Peyer's patch (tissue), 4 donors: ENCODE data around the gene DYNC2LI1.

Experiments
- CTCF ChIP-seq, 6 experiments: fragments of 450-650 bp in 4 of 6; fragments of 200-600 bp in 2 of 6; sonication (generic) in 1 of 6; IDR thresholded peaks; one replicate each; pipeline ENCODE4 v1.5.1; 2017 to 2019; ENCODE audit warnings: antibody characterized with exemption in 6 of 6, mild to moderate bottlenecking in 3 of 6, moderate library complexity in 1 of 6
- POLR2A ChIP-seq, 2 donors: fragments of 450-650 bp; IDR thresholded peaks; one replicate each; pipeline ENCODE4 v1.5.1; 2017; ENCODE audit warnings: antibody characterized with exemption in 2 of 2, mild to moderate bottlenecking in 2 of 2, moderate library complexity in 2 of 2

DNA sequence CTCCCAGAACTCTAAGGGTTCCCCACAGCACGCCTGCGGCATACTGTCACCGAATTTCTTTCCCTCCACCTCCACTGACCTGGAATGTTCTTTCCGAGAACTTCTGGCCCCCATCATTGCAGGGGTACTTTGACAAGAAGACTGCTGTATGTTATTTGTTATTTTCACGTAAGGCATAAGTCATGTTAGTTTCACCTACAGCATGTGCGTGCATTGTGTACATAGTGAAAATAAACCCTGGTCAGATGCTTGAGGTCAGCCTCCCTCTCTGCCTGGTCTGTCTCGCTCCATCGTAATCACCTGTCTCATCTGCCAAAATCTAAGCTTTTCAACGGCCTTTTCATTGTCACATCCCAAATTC, 69.0 kb downstream of the DYNC2LI1 start:
- TF ChIP-seq CTCF (IDR thresholded peaks at IDR 0.05) (no peak), POLR2A (IDR thresholded peaks at IDR 0.05) (no peak)
